ENCODE measurements around the gene ATP6V1F. TPM values are rescaled to one million over a fixed set of nuclear protein-coding genes. Genes with fewer than 3 reads are reported as not detected.
"Not testable (repeated sequence)": the region's sequence is repeated elsewhere in the genome, so short reads cannot be mapped to it uniquely, and the experiment has no call there.

Gene ATP6V1F
- total RNA-seq, 1 donor from 2014 or later = 61.4 TPM

DNA sequence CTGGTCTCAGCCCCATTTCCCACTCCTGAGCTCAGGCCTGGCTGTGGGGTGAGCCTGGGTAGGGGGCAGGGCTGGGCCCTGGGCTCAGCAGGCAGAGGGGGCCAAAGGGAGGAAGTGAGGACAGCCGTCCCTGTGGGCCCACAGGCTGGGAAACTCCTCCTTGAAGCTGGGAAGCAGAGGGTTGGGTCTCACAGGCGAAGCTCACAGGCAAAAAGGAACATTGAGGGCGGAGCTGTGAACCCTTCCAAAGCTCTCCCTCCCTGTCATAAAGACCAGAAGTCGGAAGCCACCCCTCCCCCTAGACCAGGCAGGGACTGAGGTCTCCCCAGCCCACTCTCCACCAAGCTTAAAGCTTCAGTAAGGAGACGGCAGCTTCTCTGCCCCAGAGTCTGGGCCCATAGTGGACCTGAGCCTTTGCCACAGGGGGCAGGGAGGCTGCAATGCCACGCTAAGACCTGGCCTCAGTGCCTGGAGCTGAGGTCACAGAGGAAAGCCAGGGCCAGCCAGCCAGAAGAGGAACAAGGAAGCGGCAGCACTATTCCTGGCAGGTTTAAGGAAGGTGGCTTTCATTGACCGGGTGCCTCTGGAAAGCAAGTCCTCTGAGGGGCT, 48.9 kb downstream of the ATP6V1F start:
- peak overlapping the region; percentile 24 for H3K4me2 ChIP-seq
- H3K4me3 ChIP-seq = no peak overlapping the region
- H4K20me1 ChIP-seq (ENCODE audit: low read depth) = no peaks in the 10 kb centered on the region
- H3K9ac ChIP-seq = no peak overlapping the region
- H3K36me3 ChIP-seq = no peaks in the 10 kb centered on the region
- H3K27me3 ChIP-seq = peaks cover 50% of the 10 kb centered on the region
- no peak overlapping the region for H2AFZ ChIP-seq (replicated peaks)
- no peaks in the 10 kb centered on the region for H3K79me2 ChIP-seq (ENCODE audit: low read depth)
- DNase-seq (ENCODE audit: low spot score) = peak; percentile 60
- H3K4me1 Mint-ChIP-seq = peaks cover 45% of the 10 kb centered on the region
- peak overlapping the region; percentile 74 for H3K4me3 Mint-ChIP-seq
- no peaks in the 10 kb centered on the region for H3K36me3 Mint-ChIP-seq
- peaks cover 33% of the 10 kb centered on the region for H3F3A ChIP-seq (ENCODE audit: low read depth)
- H3K9me3 Mint-ChIP-seq = no peaks in the 10 kb centered on the region
- H3K27ac ChIP-seq = no peak overlapping the region
- H3K4me1 ChIP-seq = peaks cover 29% of the 10 kb centered on the region
- TF ChIP-seq EZH2phosphoT487 (IDR thresholded peaks at IDR 0.05) (no peak), EZH2 (IDR thresholded peaks at IDR 0.05) (no peak)
- TF ChIP-seq, protein P1, sequence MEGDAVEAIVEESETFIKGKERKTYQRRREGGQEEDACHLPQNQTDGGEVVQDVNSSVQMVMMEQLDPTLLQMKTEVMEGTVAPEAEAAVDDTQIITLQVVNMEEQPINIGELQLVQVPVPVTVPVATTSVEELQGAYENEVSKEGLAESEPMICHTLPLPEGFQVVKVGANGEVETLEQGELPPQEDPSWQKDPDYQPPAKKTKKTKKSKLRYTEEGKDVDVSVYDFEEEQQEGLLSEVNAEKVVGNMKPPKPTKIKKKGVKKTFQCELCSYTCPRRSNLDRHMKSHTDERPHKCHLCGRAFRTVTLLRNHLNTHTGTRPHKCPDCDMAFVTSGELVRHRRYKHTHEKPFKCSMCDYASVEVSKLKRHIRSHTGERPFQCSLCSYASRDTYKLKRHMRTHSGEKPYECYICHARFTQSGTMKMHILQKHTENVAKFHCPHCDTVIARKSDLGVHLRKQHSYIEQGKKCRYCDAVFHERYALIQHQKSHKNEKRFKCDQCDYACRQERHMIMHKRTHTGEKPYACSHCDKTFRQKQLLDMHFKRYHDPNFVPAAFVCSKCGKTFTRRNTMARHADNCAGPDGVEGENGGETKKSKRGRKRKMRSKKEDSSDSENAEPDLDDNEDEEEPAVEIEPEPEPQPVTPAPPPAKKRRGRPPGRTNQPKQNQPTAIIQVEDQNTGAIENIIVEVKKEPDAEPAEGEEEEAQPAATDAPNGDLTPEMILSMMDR (IDR thresholded peaks at IDR 0.05) = no peak
- peak overlapping the region; percentile 57 for H3K27ac Mint-ChIP-seq
- H3K27me3 Mint-ChIP-seq (ENCODE audit: insufficient read depth, low read depth) = peaks cover 19% of the 10 kb centered on the region
- no peaks in the 10 kb centered on the region for H3K9me3 ChIP-seq (ENCODE audit: low read depth)

- peaks cover 58% of the 10 kb centered on the region for H3K27me3 ChIP-seq
- no peak for DNase-seq (ENCODE audit: low spot score)
- no peak overlapping the region for H3K27ac ChIP-seq
- H3K9me3 Mint-ChIP-seq = no peaks in the 10 kb centered on the region
- TF ChIP-seq EZH2 (IDR thresholded peaks at IDR 0.05) = no peak
- H2AFZ ChIP-seq (replicated peaks) = no peak overlapping the region
- H3F3A ChIP-seq (ENCODE audit: low read depth) = peaks cover 33% of the 10 kb centered on the region
- no peaks in the 10 kb centered on the region for H3K79me2 ChIP-seq (ENCODE audit: low read depth)
- no peak overlapping the region for H3K9ac ChIP-seq
- H3K36me3 Mint-ChIP-seq = no peaks in the 10 kb centered on the region
- H3K4me1 ChIP-seq = peaks cover 29% of the 10 kb centered on the region
- H4K20me1 ChIP-seq (ENCODE audit: low read depth) = no peaks in the 10 kb centered on the region
- H3K4me2 ChIP-seq = no peak overlapping the region
- H3K4me1 Mint-ChIP-seq = peaks cover 45% of the 10 kb centered on the region
- no peak overlapping the region for H3K27ac Mint-ChIP-seq
- H3K9me3 ChIP-seq (ENCODE audit: low read depth) = no peaks in the 10 kb centered on the region
- peak overlapping the region; percentile 52 for H3K4me3 Mint-ChIP-seq
- peaks cover 23% of the 10 kb centered on the region for H3K27me3 Mint-ChIP-seq (ENCODE audit: insufficient read depth, low read depth)
- H3K36me3 ChIP-seq = no peaks in the 10 kb centered on the region
- no peak overlapping the region for H3K4me3 ChIP-seq
These were observed 49.6 kb downstream of the ATP6V1F start for GRCh38 chr7:128912281-128912680.

DNA sequence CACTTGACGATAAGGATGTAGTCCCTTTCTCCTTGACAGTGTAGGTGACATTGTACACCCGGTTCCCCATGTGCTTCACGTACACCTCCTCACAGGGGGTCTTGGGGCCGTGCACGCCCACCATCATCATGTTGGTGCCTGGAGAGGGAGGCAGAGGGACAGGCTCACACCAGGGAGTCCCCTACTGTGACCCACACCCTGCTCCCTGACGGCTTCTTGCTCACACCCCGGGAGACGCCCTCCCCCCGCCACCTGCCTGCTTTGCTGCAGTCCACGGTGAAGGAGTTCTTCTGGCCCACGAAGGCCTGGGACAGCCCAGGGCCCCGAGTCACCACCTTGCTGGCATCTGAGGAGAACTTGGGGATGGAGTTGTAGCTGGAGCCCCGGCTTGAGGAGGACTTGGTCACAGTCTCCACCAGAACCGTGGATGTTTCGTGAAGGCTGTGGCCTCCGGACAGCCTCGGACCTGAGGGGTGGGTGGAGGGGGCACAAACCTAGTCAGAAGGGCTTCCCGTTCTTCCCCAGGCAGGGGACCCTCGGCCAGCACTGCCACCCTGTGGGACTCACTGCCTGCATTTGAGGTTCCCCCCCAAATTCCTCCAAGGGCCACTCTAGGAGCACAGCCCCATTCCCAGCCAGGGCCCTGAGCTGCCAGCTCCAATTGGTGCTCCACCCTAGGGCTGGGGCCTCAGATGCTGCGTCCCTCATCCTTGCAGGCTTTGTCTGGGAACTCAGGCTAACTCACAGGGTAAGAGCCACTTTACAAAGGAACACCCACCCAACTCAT, 50.2 kb downstream of the ATP6V1F start:
- H3K4me3 Mint-ChIP-seq; H3K36me3 Mint-ChIP-seq; H3K79me2 ChIP-seq (ENCODE audit: low read depth); H4K20me1 ChIP-seq (ENCODE audit: low read depth); H3K36me3 ChIP-seq; H3K27ac Mint-ChIP-seq; H2AFZ ChIP-seq (replicated peaks); H3K9me3 ChIP-seq (ENCODE audit: low read depth); H3K4me2 ChIP-seq; DNase-seq (ENCODE audit: low spot score); H3K27ac ChIP-seq; H3K4me3 ChIP-seq; H3K9me3 Mint-ChIP-seq; H3K9ac ChIP-seq: not testable (repeated sequence)
- Mint-ChIP-seq H3K4me1 (peaks cover 42% of the 10 kb centered on the region), H3K27me3 (ENCODE audit: insufficient read depth, low read depth) (peaks cover 21% of the 10 kb centered on the region)
- Histone ChIP-seq H3K27me3 (peaks cover 58% of the 10 kb centered on the region), H3K4me1 (peaks cover 29% of the 10 kb centered on the region), H3F3A (ENCODE audit: low read depth) (peaks cover 33% of the 10 kb centered on the region)

DNA sequence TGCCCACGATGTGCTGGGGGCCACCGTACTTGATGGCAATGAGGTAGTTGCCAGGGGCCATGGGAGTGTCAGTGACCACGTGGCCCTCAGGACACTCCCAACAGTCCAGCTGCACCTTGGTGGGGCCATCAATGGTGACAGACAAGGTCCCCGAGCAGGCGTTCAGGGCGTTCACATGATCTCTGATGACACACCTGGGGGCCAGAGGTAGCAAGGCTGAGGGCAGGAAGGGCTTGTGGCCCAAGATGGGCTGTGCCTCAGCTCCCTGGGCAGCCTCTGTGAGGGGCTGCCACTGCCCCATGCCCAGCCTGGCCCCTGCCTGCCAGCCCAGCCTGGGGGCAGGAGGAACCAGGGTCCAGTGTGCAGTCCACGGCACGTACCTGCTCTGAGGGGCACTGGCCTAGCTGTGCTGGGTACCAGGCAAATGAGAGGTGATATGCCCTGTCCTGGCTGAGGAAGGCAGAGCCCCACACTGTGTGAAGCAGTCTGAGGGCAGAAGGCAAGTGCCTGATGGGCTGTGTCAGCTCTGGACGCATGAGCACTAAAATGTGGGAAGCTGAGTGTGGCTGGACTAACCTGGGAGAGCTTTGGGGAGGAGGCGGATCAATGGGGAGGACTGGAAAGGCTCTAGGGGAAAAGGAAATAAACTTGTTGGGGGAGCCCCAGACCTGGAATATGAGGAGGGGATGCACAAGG, 51.4 kb downstream of the ATP6V1F start:
- H3K27me3 ChIP-seq = peaks cover 67% of the 10 kb centered on the region
- peaks cover 16% of the 10 kb centered on the region for H3K27me3 Mint-ChIP-seq (ENCODE audit: insufficient read depth, low read depth)

More for the DNA sequence above, 51.4 kb downstream of the ATP6V1F start:
- Histone ChIP-seq H3K9ac (no peak overlapping the region), H2AFZ (replicated peaks) (no peak overlapping the region), H3K4me1 (peaks cover 25% of the 10 kb centered on the region), H3K27ac (no peak overlapping the region), H3K4me3 (no peak overlapping the region), H3K79me2 (ENCODE audit: low read depth) (no peaks in the 10 kb centered on the region), H4K20me1 (ENCODE audit: low read depth) (no peaks in the 10 kb centered on the region), H3K36me3 (no peaks in the 10 kb centered on the region), H3K9me3 (ENCODE audit: low read depth) (no peaks in the 10 kb centered on the region), H3F3A (ENCODE audit: low read depth) (peaks cover 30% of the 10 kb centered on the region), H3K4me2 (no peak overlapping the region)
- TF ChIP-seq, protein P1 (IDR thresholded peaks at IDR 0.05) = no peak
- TF ChIP-seq EZH2 (IDR thresholded peaks at IDR 0.05) (no peak), EZH2phosphoT487 (IDR thresholded peaks at IDR 0.05) (no peak)
- peaks cover 5% of the 10 kb centered on the region for H3K9me3 Mint-ChIP-seq
- no peaks in the 10 kb centered on the region for H3K36me3 Mint-ChIP-seq
- no peak for DNase-seq (ENCODE audit: low spot score)
- no peak overlapping the region for H3K27ac Mint-ChIP-seq
- no peak overlapping the region for H3K4me3 Mint-ChIP-seq
- peaks cover 34% of the 10 kb centered on the region for H3K4me1 Mint-ChIP-seq
